Left ventricle myocardium inferior (tissue), 1 donor: ENCODE data around the gene FAM32A. TPM values are rescaled to one million over a fixed set of nuclear protein-coding genes. Genes with fewer than 3 reads are reported as not detected.

Experiments used
- DNase-seq: peaks from one replicate; pipeline ENCODE4 v3.0.0-alpha.2; 2020
- H3K27ac ChIP-seq: fragments of 200-600 bp; replicated peaks from 2 replicates; pipeline ENCODE4 v1.8.0; 2021
- H3K27me3 ChIP-seq: fragments of 200-600 bp; 2 replicates; pipeline ENCODE4 v1.8.0; 2021; ENCODE audit warnings: low read depth
- H3K36me3 ChIP-seq: fragments of 200-600 bp; 2 replicates; pipeline ENCODE4 v1.8.0; 2021
- H3K4me1 ChIP-seq: fragments of 200-600 bp; 2 replicates; pipeline ENCODE4 v1.8.0; 2021
- H3K4me3 ChIP-seq: fragments of 200-600 bp; 2 replicates; pipeline ENCODE4 v1.8.0; 2021; ENCODE audit warnings: mild to moderate bottlenecking, moderate library complexity
- H3K9me3 ChIP-seq: fragments of 200-600 bp; replicated peaks from 2 replicates; pipeline ENCODE4 v1.8.0; 2021
- intact Hi-C: fragments of 100-400 bp; cut with micrococcal nuclease; formaldehyde crosslinking; loops from one replicate; pipeline ENCODE4 v1.11.0; 2022
- total RNA-seq: library from RNA; stranded (reverse); fragmentation: NEBNext Ultra II Directional; extraction: Animal tissue kit (Norgen Biotek cat#: 25700); gene quantifications from one replicate; pipeline ENCODE4 v1.2.1, GENCODE V29; 2021
- TF ChIP-seq, protein P1 (sequence below): fragments of 200-600 bp; IDR thresholded peaks from 2 replicates; pipeline ENCODE4 v1.8.0; 2021; ENCODE audit warnings: antibody characterized with exemption, mild to moderate bottlenecking, borderline replicate concordance
- donor health status: DM: no; HTN: yes; CAD: no; lungs with severe emphysema.

Gene FAM32A
- total RNA-seq, 1 donor from 2014 or later: 34.3 TPM

- no peak overlapping the region for H3K4me3 ChIP-seq
- H3K9me3 ChIP-seq: no peaks in the 10 kb centered on the region
- intact Hi-C loops: no loop called here
- TF ChIP-seq, protein P1, sequence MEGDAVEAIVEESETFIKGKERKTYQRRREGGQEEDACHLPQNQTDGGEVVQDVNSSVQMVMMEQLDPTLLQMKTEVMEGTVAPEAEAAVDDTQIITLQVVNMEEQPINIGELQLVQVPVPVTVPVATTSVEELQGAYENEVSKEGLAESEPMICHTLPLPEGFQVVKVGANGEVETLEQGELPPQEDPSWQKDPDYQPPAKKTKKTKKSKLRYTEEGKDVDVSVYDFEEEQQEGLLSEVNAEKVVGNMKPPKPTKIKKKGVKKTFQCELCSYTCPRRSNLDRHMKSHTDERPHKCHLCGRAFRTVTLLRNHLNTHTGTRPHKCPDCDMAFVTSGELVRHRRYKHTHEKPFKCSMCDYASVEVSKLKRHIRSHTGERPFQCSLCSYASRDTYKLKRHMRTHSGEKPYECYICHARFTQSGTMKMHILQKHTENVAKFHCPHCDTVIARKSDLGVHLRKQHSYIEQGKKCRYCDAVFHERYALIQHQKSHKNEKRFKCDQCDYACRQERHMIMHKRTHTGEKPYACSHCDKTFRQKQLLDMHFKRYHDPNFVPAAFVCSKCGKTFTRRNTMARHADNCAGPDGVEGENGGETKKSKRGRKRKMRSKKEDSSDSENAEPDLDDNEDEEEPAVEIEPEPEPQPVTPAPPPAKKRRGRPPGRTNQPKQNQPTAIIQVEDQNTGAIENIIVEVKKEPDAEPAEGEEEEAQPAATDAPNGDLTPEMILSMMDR: no peak
- H3K36me3 ChIP-seq: peaks cover 97% of the 10 kb centered on the region
- H3K27me3 ChIP-seq: no peaks in the 10 kb centered on the region
- H3K27ac ChIP-seq: no peak overlapping the region
- no peaks in the 10 kb centered on the region for H3K4me1 ChIP-seq
- no peak for DNase-seq
Measured at GRCh38 chr19:16227837-16228636, 42.8 kb downstream of the FAM32A start.

- TF ChIP-seq, protein P1: no peak
- no peak overlapping the region for H3K27ac ChIP-seq
- H3K4me1 ChIP-seq: no peaks in the 10 kb centered on the region
- H3K27me3 ChIP-seq: no peaks in the 10 kb centered on the region
- intact Hi-C loops: no loop called here
- DNase-seq: no peak
- no peak overlapping the region for H3K4me3 ChIP-seq
- no peaks in the 10 kb centered on the region for H3K9me3 ChIP-seq
- H3K36me3 ChIP-seq: peaks cover 97% of the 10 kb centered on the region
Measured at GRCh38 chr19:16228637-16229321, 43.6 kb downstream of the FAM32A start.

GRCh38 chr19:16229322-16229641 lies 44.1 kb downstream of the FAM32A start:
- Histone ChIP-seq H3K9me3 (no peaks in the 10 kb centered on the region), H3K27me3 (no peaks in the 10 kb centered on the region), H3K27ac (no peak overlapping the region), H3K4me1 (no peaks in the 10 kb centered on the region), H3K36me3 (peaks cover 97% of the 10 kb centered on the region), H3K4me3 (no peak overlapping the region)
- TF ChIP-seq, protein P1: no peak
- no peak for DNase-seq
- intact Hi-C loops: no loop called here

- Histone ChIP-seq H3K4me1 (no peaks in the 10 kb centered on the region), H3K9me3 (no peaks in the 10 kb centered on the region), H3K36me3 (peaks cover 94% of the 10 kb centered on the region), H3K4me3 (no peak overlapping the region), H3K27me3 (no peaks in the 10 kb centered on the region), H3K27ac (no peak overlapping the region)
- intact Hi-C loops: no loop called here
- TF ChIP-seq, protein P1: no peak
- no peak for DNase-seq
Measured at GRCh38 chr19:16232127-16232526, 46.9 kb downstream of the FAM32A start.

DNA sequence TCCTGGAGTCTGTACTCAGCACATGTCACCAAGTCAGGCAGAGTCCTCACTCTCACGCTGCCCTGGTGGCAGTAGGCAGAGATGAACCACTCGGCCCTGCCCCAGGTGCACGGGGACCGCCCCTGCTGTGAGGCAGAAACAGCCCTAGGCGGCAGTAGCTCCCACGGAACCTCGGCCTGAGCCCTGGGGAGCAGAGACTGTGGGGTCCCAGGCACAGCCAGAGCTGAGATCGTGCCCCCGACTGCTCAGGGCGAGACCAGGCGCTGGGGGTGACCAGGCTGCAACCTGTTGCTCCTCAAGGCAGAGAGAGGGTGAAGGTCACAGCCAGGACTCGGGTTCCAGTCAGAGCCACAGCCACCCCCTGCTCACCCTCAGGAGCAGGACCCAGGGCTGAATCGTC lies 47.4 kb downstream of the FAM32A start:
- TF ChIP-seq, protein P1: no peak

More for the DNA sequence above, 47.4 kb downstream of the FAM32A start:
- Histone ChIP-seq H3K4me3 (no peak overlapping the region), H3K36me3 (peaks cover 90% of the 10 kb centered on the region), H3K4me1 (no peaks in the 10 kb centered on the region), H3K27ac (no peak overlapping the region), H3K9me3 (no peaks in the 10 kb centered on the region), H3K27me3 (no peaks in the 10 kb centered on the region)
- no peak for DNase-seq
- intact Hi-C loops: no loop called here
